Activated CD4-positive, alpha-beta T cell treated with anti-CD3 and anti-CD28 coated beads, Interleukin-2, amount 10 ng/mL, durations not matched to agents 24 days and 14 days (primary cell): ENCODE data around the gene UNC5B. TPM values are rescaled to one million over a fixed set of nuclear protein-coding genes. Genes with fewer than 3 reads are reported as not detected.

Source experiments
- DNase-seq: peaks from one replicate; pipeline ENCODE4 v3.0.0; 2022
- H3K27ac Mint-ChIP-seq: one replicate; pipeline ENCODE4 v1.8.0; 2022; ENCODE audit warnings: mild to moderate bottlenecking, mixed read lengths
- H3K27me3 Mint-ChIP-seq: one replicate; pipeline ENCODE4 v1.8.0; 2022; ENCODE audit warnings: mixed read lengths
- H3K36me3 Mint-ChIP-seq: one replicate; pipeline ENCODE4 v1.8.0; 2022; ENCODE audit warnings: low read depth, mild to moderate bottlenecking, mixed read lengths
- H3K4me1 Mint-ChIP-seq: one replicate; pipeline ENCODE4 v1.8.0; 2021; ENCODE audit warnings: mixed read lengths
- H3K4me3 Mint-ChIP-seq: one replicate; pipeline ENCODE4 v1.8.0; 2022; ENCODE audit warnings: mild to moderate bottlenecking, moderate library complexity, mixed read lengths
- H3K9me3 Mint-ChIP-seq: one replicate; pipeline ENCODE4 v1.8.0; 2021; ENCODE audit warnings: mixed read lengths
- intact Hi-C: fragments of 100-400 bp; cut with micrococcal nuclease; formaldehyde crosslinking; loops from one replicate; pipeline ENCODE4 v1.15.1; 2023
- total RNA-seq: library from RNA; stranded (reverse); gene quantifications from 2 replicates; pipeline ENCODE4 v1.2.3, GENCODE V29; 2022

UNC5B gene
- total RNA-seq, 1 donor from 2014 or later: 0.14 TPM

DNA sequence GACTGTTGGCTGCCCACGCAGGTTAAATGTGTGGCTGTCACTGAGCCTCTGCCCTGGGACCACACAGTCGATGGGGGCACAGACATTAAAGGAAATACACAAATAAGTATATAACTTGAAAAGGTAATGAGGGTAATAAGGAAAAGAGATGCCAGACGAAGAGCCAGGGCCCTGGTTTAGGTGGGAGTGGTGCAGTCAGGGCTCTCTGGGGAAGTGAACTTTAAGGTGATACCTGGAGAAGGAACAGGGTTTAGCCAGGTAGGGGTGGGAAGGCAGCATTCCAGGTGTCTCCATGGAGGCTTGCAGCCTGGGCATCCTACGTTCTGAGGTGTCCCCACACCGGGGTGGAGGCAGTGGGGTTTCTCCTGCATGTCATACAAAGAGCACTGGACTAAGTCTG lies 50.4 kb downstream of the UNC5B start:
- H3K4me3 Mint-ChIP-seq: no peak overlapping the region
- no peaks in the 10 kb centered on the region for H3K27me3 Mint-ChIP-seq
- no peaks in the 10 kb centered on the region for H3K4me1 Mint-ChIP-seq
- H3K27ac Mint-ChIP-seq: no peak overlapping the region
- intact Hi-C loops: no loop called here
- no peaks in the 10 kb centered on the region for H3K36me3 Mint-ChIP-seq
- H3K9me3 Mint-ChIP-seq: no peaks in the 10 kb centered on the region
- no peak for DNase-seq

DNA sequence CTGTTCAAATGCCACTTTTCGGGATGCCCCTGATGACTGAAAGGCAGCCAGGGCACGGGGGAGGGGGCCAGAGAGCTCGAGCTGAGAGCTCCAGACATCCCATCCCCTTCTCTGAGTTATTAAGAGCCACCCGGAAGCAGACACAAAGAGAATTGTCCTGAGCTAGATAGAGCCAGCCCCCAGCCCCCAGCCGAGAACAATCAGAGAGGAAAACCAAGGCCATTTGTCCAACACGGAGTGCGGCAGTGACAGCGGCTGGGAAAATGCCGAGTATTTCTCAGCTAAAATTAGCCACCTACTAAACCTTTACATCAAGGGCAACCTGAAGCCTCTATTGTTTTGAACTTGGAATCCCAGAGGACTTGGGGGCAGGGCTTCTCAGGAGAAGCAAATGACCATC lies 51.0 kb downstream of the UNC5B start:
- no peak for DNase-seq
- Mint-ChIP-seq H3K4me1 (no peaks in the 10 kb centered on the region), H3K27me3 (no peaks in the 10 kb centered on the region), H3K36me3 (no peaks in the 10 kb centered on the region), H3K4me3 (no peak overlapping the region), H3K9me3 (no peaks in the 10 kb centered on the region), H3K27ac (no peak overlapping the region)
- intact Hi-C loops: no loop called here

DNA sequence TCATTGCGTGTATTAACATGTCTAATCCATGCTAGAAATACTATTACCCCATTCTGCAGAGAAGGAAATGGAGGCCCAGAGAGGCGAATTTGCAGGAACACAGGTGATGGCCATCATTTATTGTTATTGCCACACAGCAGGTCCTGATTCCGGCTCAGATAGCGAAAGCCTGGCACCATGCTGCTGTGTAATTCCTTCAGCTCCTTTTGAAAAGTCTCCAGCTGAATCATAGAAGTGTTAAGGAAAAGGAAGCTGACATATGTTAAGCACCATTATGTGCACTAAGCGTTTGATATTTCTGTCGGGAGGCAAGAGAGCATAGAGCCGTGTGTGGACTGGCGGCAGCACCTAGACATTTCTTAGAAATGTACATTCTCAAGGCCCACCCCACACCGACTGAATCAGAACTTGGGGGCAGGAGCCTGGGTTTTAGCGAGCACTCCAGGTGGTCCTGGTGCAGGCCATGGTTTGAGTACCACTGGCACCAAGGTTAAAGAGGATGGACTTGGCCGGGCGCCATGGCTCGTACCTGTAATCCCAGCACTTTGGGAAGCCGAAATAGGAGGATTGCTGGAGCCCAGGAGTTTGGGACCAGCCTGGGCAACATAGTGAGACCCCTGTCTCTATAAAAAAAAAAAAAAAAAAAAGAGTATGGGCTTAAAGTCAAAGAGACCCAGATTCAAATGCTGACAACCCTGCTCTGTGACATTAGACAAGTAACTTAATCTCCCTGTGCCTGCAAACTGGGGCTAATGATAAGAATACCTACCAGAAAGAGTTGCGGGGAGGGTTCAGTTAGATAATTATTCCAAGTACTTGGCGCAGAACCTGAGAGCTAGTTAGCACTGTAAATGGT lies 52.2 kb downstream of the UNC5B start:
- intact Hi-C loops: no loop called here
- no peak for DNase-seq
- no peaks in the 10 kb centered on the region for H3K36me3 Mint-ChIP-seq
- H3K4me1 Mint-ChIP-seq: no peaks in the 10 kb centered on the region
- H3K27me3 Mint-ChIP-seq: no peaks in the 10 kb centered on the region
- H3K27ac Mint-ChIP-seq: no peak overlapping the region
- no peak overlapping the region for H3K4me3 Mint-ChIP-seq
- no peaks in the 10 kb centered on the region for H3K9me3 Mint-ChIP-seq

DNA sequence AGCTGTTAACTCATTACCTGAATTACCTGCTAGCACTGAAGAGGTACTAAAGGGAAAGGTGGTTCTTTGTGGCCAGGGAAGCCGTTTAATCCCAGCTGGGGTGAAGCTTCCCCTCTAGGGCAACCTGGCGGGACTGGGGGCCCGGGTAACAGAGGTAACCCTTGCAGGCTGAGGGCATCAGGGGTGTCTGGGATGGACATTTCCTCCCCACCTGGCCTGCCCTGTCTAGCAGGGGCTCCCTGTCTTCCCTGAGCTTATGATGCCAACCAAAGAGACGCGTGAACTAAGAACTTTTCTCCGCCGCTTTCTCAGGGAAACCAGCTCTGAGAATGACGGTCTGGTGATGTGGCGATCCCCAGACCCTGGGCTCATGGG lies 52.8 kb downstream of the UNC5B start:
- H3K27me3 Mint-ChIP-seq: no peaks in the 10 kb centered on the region
- H3K36me3 Mint-ChIP-seq: no peaks in the 10 kb centered on the region
- intact Hi-C loops: no loop called here
- no peak overlapping the region for H3K27ac Mint-ChIP-seq
- H3K4me3 Mint-ChIP-seq: no peak overlapping the region
- no peaks in the 10 kb centered on the region for H3K9me3 Mint-ChIP-seq
- no peak for DNase-seq
- no peaks in the 10 kb centered on the region for H3K4me1 Mint-ChIP-seq

DNA sequence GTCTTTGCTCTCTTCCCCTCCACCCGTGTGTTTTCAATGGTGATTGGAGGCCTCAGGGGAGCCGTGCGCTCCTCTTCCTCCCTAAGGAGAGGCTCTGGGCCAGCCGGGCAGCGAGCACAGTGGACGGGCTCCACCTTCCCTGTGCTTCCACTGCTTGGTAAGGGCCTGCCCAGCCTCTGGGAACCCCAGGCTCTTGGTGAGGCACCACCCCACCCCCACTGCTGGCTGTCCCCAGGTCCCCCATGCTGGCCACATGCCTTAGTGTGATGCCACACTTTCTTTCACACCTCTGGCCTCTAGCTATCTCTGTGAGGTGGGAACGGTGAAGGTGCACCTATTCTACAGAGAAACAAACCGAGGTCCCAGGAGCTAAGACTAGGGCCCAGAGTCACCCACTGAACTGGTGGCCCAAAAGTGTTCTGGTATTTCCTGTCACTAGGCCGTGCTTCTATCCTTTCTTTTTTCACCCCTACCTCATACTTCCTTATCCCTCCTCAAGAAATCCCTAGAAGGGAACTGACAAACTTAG lies 53.3 kb downstream of the UNC5B start:
- Mint-ChIP-seq H3K36me3 (no peaks in the 10 kb centered on the region), H3K4me1 (no peaks in the 10 kb centered on the region), H3K9me3 (no peaks in the 10 kb centered on the region), H3K27me3 (no peaks in the 10 kb centered on the region), H3K4me3 (no peak overlapping the region), H3K27ac (no peak overlapping the region)
- no peak for DNase-seq
- intact Hi-C loops: no loop called here

DNA sequence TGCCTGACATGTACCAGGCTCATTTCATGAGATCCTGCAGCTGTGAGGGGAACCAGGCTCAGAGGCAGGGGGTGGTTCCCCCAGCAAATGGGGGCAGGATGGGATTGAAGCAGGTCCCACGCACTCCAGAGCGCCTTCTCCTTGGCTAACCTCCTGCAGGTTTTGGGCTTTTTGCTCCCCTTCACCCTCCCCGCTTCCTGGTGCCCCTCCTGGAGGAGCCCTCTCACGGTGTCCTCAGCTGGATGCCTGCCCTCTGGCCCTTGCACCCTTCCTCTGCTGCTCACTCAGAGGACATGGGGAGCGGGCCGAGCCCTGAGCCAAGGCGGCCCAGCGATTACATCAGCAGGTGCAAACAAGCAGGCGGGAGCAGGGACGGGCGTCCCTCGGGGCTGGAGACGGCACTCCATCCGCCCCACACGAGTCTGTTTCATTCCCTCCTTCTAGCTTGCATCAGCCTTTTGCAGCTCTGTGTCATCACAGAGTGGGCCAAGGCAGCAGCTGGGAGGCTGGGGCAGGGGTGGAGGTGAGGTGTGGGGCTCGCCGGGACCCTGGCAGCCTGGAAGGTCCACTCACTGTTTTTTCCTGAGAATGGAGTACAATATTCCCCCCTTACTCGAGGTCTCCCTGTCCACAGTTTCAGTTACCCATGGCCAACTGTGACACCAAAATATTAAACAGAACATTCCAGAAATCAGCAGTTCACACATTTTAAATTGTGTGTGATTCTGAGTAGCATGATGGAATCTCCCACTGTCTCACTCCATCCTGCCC lies 54.0 kb downstream of the UNC5B start:
- Mint-ChIP-seq H3K36me3 (no peaks in the 10 kb centered on the region), H3K4me3 (no peak overlapping the region), H3K4me1 (no peaks in the 10 kb centered on the region), H3K9me3 (no peaks in the 10 kb centered on the region), H3K27ac (no peak overlapping the region), H3K27me3 (no peaks in the 10 kb centered on the region)
- DNase-seq: no peak
- intact Hi-C loops: no loop called here

DNA sequence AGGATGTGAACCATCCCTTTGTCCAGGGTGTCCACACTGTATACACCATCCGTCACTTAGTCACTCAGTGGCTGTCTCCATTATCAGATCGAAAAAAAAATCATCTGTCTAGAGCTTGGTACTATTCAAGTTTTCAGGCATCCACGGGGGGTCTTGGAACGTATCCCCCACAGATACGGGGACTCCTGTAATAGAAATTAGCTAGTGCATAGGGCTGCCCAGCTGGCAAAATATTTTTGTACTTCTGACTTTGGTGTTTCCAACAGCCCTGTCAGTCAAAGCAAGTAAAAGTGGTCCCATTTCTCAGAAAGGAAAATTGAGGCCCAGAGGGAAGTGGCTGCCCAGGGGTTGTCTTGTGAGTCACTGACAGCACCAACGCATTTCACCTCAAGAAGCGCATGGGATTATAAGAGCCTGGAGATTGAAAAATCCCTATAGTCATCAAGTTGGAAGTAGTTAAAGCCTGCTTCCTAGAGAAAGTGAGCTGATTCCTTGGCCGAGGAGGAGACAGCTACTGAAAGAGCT lies 54.6 kb downstream of the UNC5B start:
- intact Hi-C loops: no loop called here
- no peaks in the 10 kb centered on the region for H3K27me3 Mint-ChIP-seq
- no peak for DNase-seq
- no peak overlapping the region for H3K27ac Mint-ChIP-seq
- H3K9me3 Mint-ChIP-seq: no peaks in the 10 kb centered on the region
- H3K4me1 Mint-ChIP-seq: peaks cover 1% of the 10 kb centered on the region
- no peak overlapping the region for H3K4me3 Mint-ChIP-seq
- H3K36me3 Mint-ChIP-seq: no peaks in the 10 kb centered on the region

DNA sequence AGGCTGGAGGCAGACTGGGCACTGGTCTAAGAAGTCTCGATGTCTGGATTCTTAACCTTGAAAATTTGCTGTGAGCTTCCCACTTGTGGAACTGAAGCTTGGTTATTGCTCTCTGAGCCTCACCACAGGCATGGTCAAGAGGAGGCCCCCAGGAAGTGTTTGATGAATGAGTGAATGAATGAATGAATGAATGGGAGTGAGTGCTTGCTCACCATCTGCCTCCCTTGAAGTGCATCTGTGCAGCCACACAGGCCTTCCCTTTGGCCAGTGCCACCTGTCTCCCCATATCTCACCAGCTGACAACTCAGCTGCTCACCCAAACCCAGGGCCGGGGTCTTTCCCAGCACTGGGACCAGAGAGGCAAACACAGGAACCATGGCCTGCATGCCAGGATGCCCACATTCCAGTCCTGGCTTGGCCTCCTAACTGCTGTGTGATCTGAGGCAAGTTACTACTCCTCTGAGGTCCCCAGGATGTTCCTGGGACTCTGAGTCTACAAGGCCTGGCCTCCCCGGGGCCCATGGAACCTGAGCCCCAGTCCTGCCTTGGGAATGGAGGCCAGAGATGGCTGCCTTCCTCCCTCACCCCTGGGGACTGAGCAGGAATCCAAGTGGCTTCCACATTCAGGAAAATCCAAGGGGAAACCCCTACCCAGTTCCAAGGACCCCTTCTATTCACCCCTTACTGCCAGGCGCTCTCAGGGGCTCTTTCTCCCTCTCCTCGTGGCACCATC lies 55.3 kb downstream of the UNC5B start:
- H3K27ac Mint-ChIP-seq: no peak overlapping the region
- H3K4me1 Mint-ChIP-seq: peaks cover 1% of the 10 kb centered on the region
- no peak for DNase-seq
- H3K4me3 Mint-ChIP-seq: no peak overlapping the region
- H3K27me3 Mint-ChIP-seq: no peaks in the 10 kb centered on the region
- no peaks in the 10 kb centered on the region for H3K9me3 Mint-ChIP-seq
- intact Hi-C loops: no loop called here
- no peaks in the 10 kb centered on the region for H3K36me3 Mint-ChIP-seq

DNA sequence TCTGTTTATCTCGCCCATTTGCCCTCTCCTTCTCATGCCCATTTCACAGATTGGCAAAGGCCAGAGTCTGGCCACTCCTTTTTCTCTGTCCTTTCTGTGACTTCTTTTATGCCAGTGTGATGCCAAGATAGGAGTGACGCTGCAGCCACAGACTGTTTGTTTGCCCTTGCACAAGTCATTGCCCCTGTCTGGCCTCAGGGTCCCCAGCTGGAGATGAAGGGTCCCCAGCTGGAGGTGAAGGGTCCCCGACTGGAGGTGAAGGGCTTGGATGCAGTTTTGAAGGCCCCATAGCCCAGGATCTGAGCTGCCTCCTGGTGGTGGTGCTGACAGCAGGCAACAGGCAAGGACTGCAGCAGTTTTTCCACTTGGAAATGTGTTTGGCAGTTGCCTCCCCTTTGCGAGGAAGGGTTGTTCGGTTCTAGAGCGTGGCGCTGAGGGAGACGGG lies 55.9 kb downstream of the UNC5B start:
- H3K36me3 Mint-ChIP-seq: no peaks in the 10 kb centered on the region
- DNase-seq: no peak
- H3K4me3 Mint-ChIP-seq: no peak overlapping the region
- H3K27ac Mint-ChIP-seq: no peak overlapping the region
- intact Hi-C loops: no loop called here
- H3K9me3 Mint-ChIP-seq: no peaks in the 10 kb centered on the region
- H3K4me1 Mint-ChIP-seq: peaks cover 1% of the 10 kb centered on the region
- no peaks in the 10 kb centered on the region for H3K27me3 Mint-ChIP-seq

DNA sequence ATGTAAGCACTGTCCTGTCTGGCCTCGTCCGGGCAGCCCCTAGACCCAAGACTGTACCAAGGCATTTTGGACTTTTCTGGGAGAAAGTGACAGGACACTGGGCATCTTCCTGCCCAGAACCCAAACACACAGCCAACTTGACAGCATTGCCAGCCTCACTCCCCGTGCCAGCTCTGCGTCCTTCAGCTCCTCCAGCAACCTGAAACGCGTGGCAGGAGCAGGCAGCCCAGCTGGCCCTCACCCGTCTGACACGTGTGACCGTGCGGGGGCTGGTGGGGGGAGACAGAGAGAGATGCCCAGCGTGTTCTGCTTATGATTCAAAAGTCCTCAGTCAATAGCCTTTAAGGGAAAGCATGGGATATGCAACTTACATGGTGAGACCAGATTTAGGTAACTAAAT lies 56.4 kb downstream of the UNC5B start:
- Mint-ChIP-seq H3K9me3 (no peaks in the 10 kb centered on the region), H3K27ac (no peak overlapping the region), H3K36me3 (no peaks in the 10 kb centered on the region), H3K27me3 (no peaks in the 10 kb centered on the region), H3K4me1 (peaks cover 1% of the 10 kb centered on the region), H3K4me3 (no peak overlapping the region)
- intact Hi-C loops: no loop called here
- DNase-seq: no peak

DNA sequence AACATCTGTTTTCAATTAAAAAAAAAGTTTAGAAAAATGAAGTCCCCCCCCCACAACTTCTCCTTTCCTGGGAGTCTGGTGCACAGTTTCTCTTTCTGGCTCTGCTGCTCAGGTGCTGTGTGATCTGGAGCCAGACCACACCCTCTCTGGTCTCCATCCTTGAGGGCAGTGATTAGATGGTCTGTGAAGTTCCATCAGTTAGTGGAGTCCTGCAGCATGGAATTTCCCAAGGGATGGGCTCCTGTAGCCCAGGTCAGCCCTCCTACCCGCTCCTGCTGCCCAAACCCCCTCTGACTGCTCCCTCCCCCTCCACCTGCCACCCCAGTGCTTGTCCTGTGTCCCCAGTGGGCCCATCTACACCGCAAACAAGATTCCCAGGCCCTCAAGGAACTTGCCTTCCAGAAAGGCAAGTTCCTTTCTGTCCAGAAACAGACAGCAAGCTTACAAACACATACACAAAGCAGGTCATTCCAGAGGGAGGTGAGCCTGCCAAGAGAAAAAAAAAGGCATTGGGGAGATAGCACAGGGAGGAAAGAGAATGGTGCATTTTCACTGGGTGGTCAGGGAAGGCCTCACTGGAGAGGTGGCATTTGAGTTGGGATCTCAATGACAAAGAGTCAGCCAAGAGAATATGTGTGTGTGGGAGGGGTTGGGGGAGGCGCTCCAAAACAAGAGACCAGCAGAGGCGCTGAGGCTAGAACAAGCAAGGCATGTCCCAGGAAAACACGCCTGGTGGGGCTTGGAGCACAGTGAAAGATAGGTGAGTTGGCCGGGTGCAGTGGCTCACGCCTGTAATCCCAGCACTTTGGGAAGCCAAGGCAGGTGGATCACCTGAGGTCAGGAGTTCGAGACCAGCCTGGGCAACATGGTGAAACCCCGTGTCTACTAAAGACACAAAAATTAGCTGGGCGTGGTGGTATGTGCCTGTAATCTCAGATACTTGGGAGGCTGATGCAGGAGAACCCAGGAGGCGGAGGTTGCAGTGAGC lies 57.2 kb downstream of the UNC5B start:
- intact Hi-C loops: no loop called here
- Mint-ChIP-seq H3K9me3 (no peaks in the 10 kb centered on the region), H3K27me3 (no peaks in the 10 kb centered on the region), H3K27ac (no peak overlapping the region), H3K36me3 (no peaks in the 10 kb centered on the region), H3K4me3 (no peak overlapping the region), H3K4me1 (peaks cover 1% of the 10 kb centered on the region)
- no peak for DNase-seq

DNA sequence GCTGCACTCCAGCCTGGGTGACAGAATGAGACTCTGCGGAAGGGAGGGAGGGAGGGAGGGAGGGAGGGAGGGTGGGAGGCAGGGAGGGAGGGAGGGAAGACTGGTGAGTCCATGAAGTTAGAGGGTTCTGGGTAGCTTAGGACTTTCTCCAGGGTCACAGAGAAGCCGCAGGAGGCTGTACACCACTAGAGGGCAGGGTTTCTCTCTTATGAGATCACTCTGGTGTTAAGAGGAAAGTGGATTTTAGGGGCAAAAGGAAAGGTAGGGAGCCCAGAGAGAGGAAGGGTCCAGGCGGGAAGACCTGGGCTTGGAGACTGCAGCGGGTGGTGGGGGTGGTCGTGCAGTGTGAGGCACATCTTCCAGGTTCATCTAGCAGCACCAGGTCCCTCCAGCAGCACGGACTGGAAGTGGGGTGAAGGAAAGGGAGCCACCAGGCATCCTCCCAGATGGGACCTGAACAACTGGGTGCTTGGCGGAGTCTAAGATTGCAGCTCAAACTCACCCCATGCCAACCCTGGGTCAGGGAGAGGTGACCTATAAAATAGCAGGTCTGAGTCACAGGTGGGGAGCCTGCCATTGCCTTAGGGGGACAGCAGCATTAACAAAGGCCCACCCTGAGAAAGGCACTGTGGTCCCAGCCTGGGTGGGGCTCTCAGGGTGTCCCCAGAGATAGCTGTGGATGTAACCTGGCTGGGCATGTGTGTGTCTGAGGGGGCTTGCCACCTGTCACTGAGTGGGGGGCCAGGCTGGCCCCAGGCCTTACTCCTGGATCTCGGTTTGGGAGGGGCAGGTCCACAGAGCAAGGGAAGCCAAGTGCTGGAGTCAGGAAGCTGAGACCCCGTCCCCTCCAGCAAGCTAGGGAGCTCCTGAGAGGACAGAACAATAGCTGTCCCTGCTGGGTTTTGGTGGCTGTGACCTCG lies 58.2 kb downstream of the UNC5B start:
- H3K4me3 Mint-ChIP-seq: no peak overlapping the region
- H3K27ac Mint-ChIP-seq: no peak overlapping the region
- DNase-seq: peak; percentile 79
- intact Hi-C loops: no loop called here
- peaks cover 3% of the 10 kb centered on the region for H3K4me1 Mint-ChIP-seq
- no peaks in the 10 kb centered on the region for H3K27me3 Mint-ChIP-seq
- no peaks in the 10 kb centered on the region for H3K36me3 Mint-ChIP-seq
- no peaks in the 10 kb centered on the region for H3K9me3 Mint-ChIP-seq
